H54 (cell line): ENCODE results near the gene PANK3.
"Not testable (repeated sequence)": the region's sequence is repeated elsewhere in the genome, so short reads cannot be mapped to it uniquely, and the experiment has no call there.

Source experiments
- DNase-seq: peaks from one replicate; pipeline ENCODE4 v3.0.0; 2011; ENCODE audit warnings: low spot score, mixed read lengths; ENCODE audit not compliant: insufficient read length
- FAIRE-seq: peaks from 3 replicates; lab custom pipeline; 2011; peaks lifted over from hg19 to GRCh38; lab: Jason Lieb, UNC
- POLR2A ChIP-seq: IDR thresholded peaks from 2 replicates; pipeline ENCODE4 v1.6.1; 2011; ENCODE audit warnings: low read depth, mild to moderate bottlenecking, low read length

PANK3 gene

GRCh38 chr5:168553377-168554130 lies 25.6 kb downstream of the PANK3 start:
- TF ChIP-seq POLR2A, result no peak
- FAIRE-seq (peak; percentile 11), DNase-seq (no peak)

DNA sequence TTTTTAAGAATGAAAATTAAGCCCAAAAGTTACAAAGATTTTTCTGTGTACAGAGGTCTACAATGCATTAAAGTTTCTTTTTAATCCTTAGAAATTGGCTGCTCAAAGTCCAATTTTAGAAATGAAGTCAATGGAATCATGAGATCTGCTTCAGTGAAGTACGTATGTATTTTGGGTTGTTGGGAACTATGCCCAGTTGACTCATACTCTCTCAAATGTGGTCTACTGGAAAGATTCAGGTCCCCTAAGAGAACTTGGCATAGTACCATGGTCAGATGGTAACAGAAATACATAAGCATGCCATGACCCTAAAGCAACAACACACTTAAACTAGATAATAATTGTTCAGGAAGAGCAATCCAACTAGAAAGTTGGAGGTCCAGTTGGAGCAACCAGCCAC lies 27.0 kb downstream of the PANK3 start:
- peak; percentile 91 for FAIRE-seq
- DNase-seq, result no peak
- TF ChIP-seq POLR2A, result no peak

GRCh38 chr5:168550656-168551055 lies 28.5 kb downstream of the PANK3 start:
- no peak for DNase-seq
- no peak for TF ChIP-seq POLR2A
- no peak for FAIRE-seq

GRCh38 chr5:168549554-168549953 lies 29.6 kb downstream of the PANK3 start:
- no peak for TF ChIP-seq POLR2A
- DNase-seq, result no peak
- no peak for FAIRE-seq

GRCh38 chr5:168537176-168537575 lies 42.0 kb downstream of the PANK3 start:
- no peak for FAIRE-seq
- no peak for TF ChIP-seq POLR2A
- DNase-seq, result no peak

- FAIRE-seq, DNase-seq: not testable (repeated sequence)
These were observed 44.8 kb downstream of the PANK3 start for GRCh38 chr5:168534351-168534750.

DNA sequence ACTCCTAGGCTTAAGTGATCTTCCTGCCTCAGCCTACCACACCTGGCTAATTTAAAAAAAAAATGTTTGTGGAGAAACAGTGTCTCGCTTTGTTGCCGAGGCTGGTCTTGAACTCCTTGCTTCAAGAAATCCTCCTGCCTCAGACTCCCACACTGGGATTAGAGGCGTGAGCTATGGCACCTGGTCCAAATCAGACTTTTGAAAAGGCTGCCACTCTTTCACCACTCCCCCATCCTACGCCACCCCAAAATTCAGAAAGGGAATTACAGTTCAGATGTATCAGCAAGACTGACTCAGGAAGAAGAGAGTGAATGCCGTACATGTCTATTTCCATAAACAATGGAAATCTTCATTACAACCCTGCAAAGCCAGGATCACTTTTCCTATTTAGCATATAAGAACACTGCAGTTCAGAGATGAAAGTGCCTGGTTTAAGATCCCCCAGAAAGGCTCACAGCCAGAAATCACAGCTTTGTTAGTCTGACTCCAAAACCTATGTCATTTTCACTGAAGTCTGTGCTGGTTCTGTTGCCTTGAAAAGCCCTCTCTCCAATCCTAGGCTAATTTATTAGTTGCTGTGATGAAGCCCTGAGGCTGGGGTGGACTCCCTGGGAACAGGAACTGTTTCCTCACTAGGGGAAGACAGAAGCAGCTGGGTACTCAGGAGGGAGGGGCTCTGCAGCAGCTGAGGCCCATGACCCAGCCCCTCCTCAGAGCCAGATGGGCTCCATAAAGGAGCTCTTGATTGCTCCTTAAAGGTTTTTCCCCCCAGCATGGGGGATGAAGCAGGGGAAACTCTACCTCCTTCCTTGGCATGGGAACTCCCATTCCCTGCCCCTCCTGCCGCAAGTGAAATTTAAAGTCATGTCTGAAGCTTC lies 46.9 kb downstream of the PANK3 start:
- no peak for TF ChIP-seq POLR2A

DNA sequence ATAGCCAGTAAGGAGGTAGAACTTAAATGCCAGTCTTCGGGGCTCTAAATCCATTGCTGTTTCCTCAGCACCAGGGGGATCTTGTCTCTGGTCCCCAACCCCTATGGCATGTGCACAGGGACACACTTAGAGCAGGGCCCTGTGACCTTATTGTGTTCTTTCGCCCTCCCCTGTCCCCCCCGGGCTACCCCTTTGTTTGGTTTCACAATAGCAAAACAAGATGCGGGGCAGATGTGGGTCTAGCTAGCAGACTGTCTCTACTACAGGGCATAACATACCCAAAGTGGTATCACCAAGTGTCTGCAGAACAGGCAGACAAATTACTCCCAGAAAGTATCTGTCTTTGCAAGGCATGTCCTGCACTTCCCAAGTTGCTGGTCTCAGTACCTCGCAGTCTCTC lies 48.0 kb downstream of the PANK3 start:
- TF ChIP-seq POLR2A, result no peak
- FAIRE-seq (no peak), DNase-seq (no peak)

More for the DNA sequence above, 46.9 kb downstream of the PANK3 start:
- DNase-seq, result no peak
- no peak for FAIRE-seq

GRCh38 chr5:168530621-168531150 lies 48.5 kb downstream of the PANK3 start:
- TF ChIP-seq POLR2A, result no peak
- no peak for FAIRE-seq
- DNase-seq, result peak; percentile 49

DNA sequence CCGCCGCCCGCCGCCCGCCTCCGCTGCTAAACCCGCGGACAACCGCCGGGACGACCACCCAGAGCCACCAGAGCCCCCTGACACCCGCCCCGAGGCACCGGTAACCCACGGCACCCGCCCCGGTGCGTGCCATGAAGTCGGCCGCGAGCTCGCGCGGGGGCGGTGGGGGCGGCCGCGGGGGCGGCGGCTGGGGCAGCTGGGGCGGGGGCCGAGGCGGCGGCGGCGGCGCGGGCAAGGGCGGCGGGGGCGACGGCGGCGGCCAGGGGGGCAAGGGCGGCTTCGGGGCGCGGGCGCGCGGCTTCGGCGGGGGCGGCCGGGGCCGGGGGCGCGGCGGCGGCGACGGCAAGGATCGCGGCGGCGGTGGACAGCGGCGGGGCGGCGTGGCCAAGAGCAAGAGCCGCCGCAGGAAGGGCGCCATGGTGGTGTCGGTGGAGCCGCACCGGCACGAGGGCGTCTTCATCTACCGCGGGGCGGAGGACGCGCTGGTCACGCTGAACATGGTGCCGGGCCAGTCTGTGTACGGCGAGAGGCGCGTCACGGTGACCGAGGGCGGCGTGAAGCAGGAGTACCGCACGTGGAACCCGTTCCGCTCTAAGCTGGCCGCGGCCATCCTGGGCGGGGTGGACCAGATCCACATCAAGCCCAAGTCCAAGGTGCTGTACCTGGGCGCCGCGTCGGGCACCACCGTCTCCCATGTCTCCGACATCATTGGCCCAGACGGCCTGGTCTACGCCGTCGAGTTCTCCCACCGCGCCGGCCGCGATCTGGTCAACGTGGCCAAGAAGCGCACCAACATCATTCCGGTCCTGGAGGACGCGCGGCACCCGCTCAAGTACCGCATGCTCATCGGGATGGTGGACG lies 49.6 kb downstream of the PANK3 start:
- TF ChIP-seq POLR2A, result no peak
- DNase-seq, result no peak
- no peak for FAIRE-seq

DNA sequence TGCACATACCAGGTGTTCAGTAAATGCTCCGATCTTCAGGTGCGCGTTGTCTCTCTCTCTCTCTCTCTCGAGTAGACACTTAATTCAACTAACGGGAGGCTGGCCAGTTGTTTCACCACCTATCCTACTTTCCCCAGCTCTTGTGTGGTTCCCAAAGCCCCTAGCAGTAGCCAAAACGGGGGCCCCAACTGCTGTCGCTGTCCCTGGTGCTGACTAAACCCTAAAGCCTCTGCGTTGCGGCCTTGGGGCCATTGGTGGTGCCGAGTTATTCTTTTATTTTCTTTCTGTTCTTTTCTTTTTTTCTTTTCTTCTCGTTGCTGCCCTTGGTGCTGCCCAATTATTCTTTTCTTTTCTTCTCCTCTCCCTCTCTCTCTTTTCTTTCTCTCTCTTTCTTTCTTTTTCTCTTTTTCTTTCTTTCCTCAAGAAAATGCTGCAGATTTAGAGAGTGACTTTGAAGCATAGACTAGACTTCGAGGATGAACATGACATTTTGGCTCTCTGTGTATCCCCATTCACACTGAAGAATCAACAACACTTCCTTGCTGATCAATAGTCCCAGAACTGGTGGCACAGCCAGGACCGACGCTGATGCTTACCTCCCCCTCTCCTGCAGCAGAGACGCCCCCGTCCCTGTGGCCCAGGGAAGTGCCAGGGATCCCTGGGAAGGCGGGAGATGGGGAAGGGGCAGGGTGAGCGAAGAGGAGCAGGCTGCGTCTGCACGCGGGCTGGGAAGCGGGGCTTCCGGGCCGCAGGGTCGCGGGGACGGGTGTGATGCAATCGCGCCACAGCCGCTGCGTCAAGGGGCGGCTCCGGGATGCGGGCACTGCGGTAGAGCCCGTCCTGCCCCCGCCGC lies 50.4 kb downstream of the PANK3 start, which contains the start of gene FBLL1:
FBLL1 (plus strand) TSS at position 785 of the 853 bp plus-strand sequence. CDS start 200 bp downstream, outside the sequence.
- DNase-seq, result no peak

DNA sequence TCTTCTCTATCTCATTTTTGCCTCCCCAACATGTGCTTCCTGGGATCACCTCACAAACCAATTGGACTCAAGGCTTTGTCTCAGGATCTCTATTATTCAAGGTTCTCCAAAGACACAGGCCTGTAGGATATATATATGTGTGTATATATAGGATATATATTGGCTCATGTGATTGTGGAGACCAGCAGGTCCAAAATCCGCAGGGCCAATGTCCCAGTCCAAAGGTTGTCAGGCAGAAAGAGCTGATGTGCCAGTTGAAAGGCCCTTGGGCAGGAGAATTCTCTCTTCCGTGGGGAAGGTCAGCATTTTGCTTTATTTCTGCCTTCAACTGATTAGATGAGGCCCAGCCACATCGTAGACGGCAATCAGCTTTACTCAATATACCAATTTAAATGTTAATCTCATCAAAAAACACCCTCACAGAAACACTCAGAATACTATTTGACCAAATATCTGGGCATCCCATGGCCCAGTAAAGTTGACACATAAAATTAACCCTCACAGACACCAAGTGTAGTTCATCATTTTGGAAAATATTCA lies 51.3 kb downstream of the PANK3 start:
- FAIRE-seq (no peak), DNase-seq (no peak)
- no peak for TF ChIP-seq POLR2A

More for the DNA sequence above, 50.4 kb downstream of the PANK3 start, which contains the start of gene FBLL1:
- no peak for TF ChIP-seq POLR2A
- FAIRE-seq, result no peak
